GM20431 (cell line): Measurements from ENCODE around the gene OBSCN.
"Not testable (repeated sequence)": the region's sequence is repeated elsewhere in the genome, so short reads cannot be mapped to it uniquely, and the experiment has no call there.

Source experiments
- in situ Hi-C: fragments of 300-500 bp; cut with MseI, MboI; formaldehyde crosslinking; loops from one replicate; pipeline ENCODE4 v1.15.0; 2020; ENCODE audit warnings: low sequenced_read_pairs; ENCODE audit not compliant: unreplicated experiment

The OBSCN gene

GRCh38 chr1:228168563-228169270 is 39.1 kb upstream of the OBSCN start:
- in situ Hi-C loops: no loop called here

- in situ Hi-C loops: no loop called here
Observed at GRCh38 chr1:228169345-228169744, 38.5 kb upstream of the OBSCN start.

GRCh38 chr1:228170666-228171065 is 37.2 kb upstream of the OBSCN start:
- in situ Hi-C loops: no loop called here

GRCh38 chr1:228171221-228171891 is 36.5 kb upstream of the OBSCN start:
- in situ Hi-C loops: no loop called here

GRCh38 chr1:228172591-228173527 is 35.0 kb upstream of the OBSCN start:
- in situ Hi-C loops: no loop called here

- in situ Hi-C loops: not testable (repeated sequence)
Observed at GRCh38 chr1:228173528-228174481, 34.0 kb upstream of the OBSCN start.

- in situ Hi-C loops: no loop called here
Observed at GRCh38 chr1:228174482-228175315, 33.1 kb upstream of the OBSCN start.

GRCh38 chr1:228175316-228176023 is 32.4 kb upstream of the OBSCN start:
- in situ Hi-C loops: no loop called here

GRCh38 chr1:228176024-228176395 is 31.8 kb upstream of the OBSCN start:
- in situ Hi-C loops: no loop called here

- in situ Hi-C loops: no loop called here
Observed at GRCh38 chr1:228176461-228177182, 31.2 kb upstream of the OBSCN start.

- in situ Hi-C loops: no loop called here
Observed at GRCh38 chr1:228177183-228177475, 30.7 kb upstream of the OBSCN start.

- in situ Hi-C loops: no loop called here
Observed at GRCh38 chr1:228177721-228178710, 29.8 kb upstream of the OBSCN start.

- in situ Hi-C loops: no loop called here
Observed at GRCh38 chr1:228178737-228179684, 28.8 kb upstream of the OBSCN start.

GRCh38 chr1:228180271-228180958 is 27.4 kb upstream of the OBSCN start:
- in situ Hi-C loops: no loop called here
